Uterus (tissue), 4 donors: ENCODE measurements around the gene TPR. TPM values are rescaled to one million over a fixed set of nuclear protein-coding genes. Genes with fewer than 3 reads are reported as not detected.

Experiments
- DNase-seq, 2 donors: peaks; one replicate each; pipeline ENCODE4 v3.0.0-alpha.2; 2019 to 2020
- H3K27ac ChIP-seq, 2 donors: fragments of 200-600 bp; sonication (generic); 1 replicate in 1 of 2; 2 replicates in 1 of 2; pipeline ENCODE4 v1.5.1; 2016 to 2018
- H3K27me3 ChIP-seq, 2 donors: fragments of 200-600 bp; sonication (generic); one replicate each; pipeline ENCODE4 v1.5.1; 2018 to 2019; ENCODE audit warnings: control low read depth in 1 of 2
- H3K36me3 ChIP-seq, 2 donors: fragments of 200-600 bp; sonication (generic); one replicate each; pipeline ENCODE4 v1.5.1; 2019; ENCODE audit warnings: control low read depth in 1 of 2
- H3K4me1 ChIP-seq, 2 donors: fragments of 200-600 bp; sonication (generic); one replicate each; pipeline ENCODE4 v1.5.1; 2018 to 2019; ENCODE audit warnings: control low read depth in 1 of 2
- H3K4me3 ChIP-seq, 2 donors: fragments of 200-600 bp; sonication (generic); 1 replicate in 1 of 2; 2 replicates in 1 of 2; pipeline ENCODE4 v1.5.1; 2018 to 2019; ENCODE audit warnings: mild to moderate bottlenecking in 1 of 2
- H3K9me3 ChIP-seq, 2 donors: fragments of 200-600 bp; sonication (generic); one replicate each; pipeline ENCODE4 v1.5.1; 2019; ENCODE audit warnings: control low read depth in 1 of 2
- CTCF ChIP-seq, 4 experiments: fragments of 200-600 bp in 2 of 4; fragments of 450-650 bp in 2 of 4; sonication (generic) in 2 of 4; IDR thresholded peaks; one replicate each; pipeline ENCODE4 v1.5.1; 2016 to 2019; ENCODE audit warnings: antibody characterized with exemption in 4 of 4, mild to moderate bottlenecking in 2 of 4, moderate library complexity in 1 of 4
- POLR2A ChIP-seq, 2 donors: fragments of 450-650 bp; IDR thresholded peaks; one replicate each; pipeline ENCODE4 v1.6.1; 2016; ENCODE audit warnings: antibody characterized with exemption in 2 of 2, mild to moderate bottlenecking in 1 of 2, moderate library complexity in 1 of 2
- intact Hi-C: fragments of 100-400 bp; cut with DNase I; formaldehyde crosslinking; loops from one replicate; pipeline ENCODE4 v1.15.1; 2023; ENCODE audit warnings: low total_unique reads
- total RNA-seq, 4 donors: library from RNA; depleted of rRNA in 3 of 4; stranded (reverse); fragments of >200 nt in 3 of 4; gene quantifications; one replicate each; pipeline versions ENCODE4 v1.1.0 to v1.2.4, GENCODE V29; 2014 to 2023
- donor health status: DM: yes; HTN: yes; CAD: no.

TPR gene
- total RNA-seq, 4 donors from 2014 or later: 33.8 to 165 (median 83.1) TPM

DNA sequence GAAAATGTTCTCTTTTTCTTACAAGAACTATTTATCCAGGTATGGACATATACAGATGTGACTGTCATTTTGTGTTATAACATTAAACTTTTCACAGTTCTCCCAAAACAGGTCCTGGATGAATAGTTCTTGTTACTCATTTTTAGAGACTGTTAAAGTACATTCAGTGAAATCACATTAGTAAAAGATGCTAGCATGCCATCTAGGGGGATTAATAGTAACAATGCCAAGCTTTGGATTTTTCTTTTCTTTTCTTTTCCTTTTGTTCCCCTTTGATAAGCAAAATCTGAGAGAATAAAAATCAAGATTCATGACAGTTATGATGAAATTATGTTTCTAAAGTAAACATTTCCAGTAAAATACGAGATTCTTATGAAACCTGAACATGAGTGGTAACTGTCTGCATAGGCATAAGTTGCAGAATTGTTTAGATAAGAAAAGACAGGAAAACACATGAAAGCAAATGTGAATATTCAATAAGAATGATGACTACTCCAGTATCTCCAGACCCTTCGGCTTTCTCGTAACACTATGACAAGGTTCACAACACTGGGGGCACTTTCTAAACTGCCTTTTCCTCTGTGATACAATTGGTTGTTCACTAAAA is 77.5 kb downstream of the TPR start:
- H3K27ac ChIP-seq: no peak overlapping the region
- TF ChIP-seq CTCF (IDR thresholded peaks at IDR 0.05) (no peak), POLR2A (IDR thresholded peaks at IDR 0.05) (no peak)
- intact Hi-C loops: no loop called here
- no peaks in the 10 kb centered on the region for H3K9me3 ChIP-seq
- no peak overlapping the region for H3K4me3 ChIP-seq
- no peaks in the 10 kb centered on the region for H3K4me1 ChIP-seq
- H3K36me3 ChIP-seq: no peaks in the 10 kb centered on the region
- DNase-seq: no peak
- H3K27me3 ChIP-seq: no peaks in the 10 kb centered on the region

DNA sequence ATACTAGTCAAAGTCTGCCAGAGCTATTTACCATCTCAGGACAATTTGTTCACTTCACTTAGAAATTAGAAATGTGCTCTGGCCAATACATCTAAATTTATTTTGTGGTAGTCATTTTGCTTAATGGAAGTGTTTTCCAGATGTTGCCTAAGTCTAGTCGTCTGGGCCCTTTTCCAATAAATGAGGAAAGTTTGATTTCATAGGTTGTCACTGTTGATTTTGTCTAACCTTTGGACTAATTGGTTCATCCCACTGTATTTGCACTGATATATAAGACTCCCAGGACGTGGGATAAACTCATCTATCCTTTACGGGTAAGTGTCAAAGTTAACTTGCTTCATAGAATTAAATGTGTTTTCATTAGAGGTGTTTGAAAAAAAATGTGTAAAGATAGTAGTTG is 79.1 kb downstream of the TPR start, which contains the start of gene PRG4:
PRG4 (plus strand) TSS at position 300 of the 400 bp plus-strand sequence.
- H3K9me3 ChIP-seq: no peaks in the 10 kb centered on the region
- no peak for DNase-seq
- H3K27me3 ChIP-seq: no peaks in the 10 kb centered on the region
- H3K4me3 ChIP-seq: no peak within 1 kb of the TSS
- intact Hi-C loops: no loop called here
- H3K4me1 ChIP-seq: no peaks in the 10 kb centered on the region
- no peak for TF ChIP-seq CTCF (IDR thresholded peaks at IDR 0.05)
- no peak for TF ChIP-seq POLR2A (IDR thresholded peaks at IDR 0.05)
- no peaks in the 10 kb centered on the region for H3K36me3 ChIP-seq
- no peak within 1 kb of the TSS for H3K27ac ChIP-seq

- TF ChIP-seq POLR2A (IDR thresholded peaks at IDR 0.05): no peak
- no peak for TF ChIP-seq CTCF (IDR thresholded peaks at IDR 0.05)
- Histone ChIP-seq H3K36me3 (no peaks in the 10 kb centered on the region), H3K9me3 (no peaks in the 10 kb centered on the region), H3K27me3 (no peaks in the 10 kb centered on the region), H3K27ac (no peak overlapping the region), H3K4me1 (no peaks in the 10 kb centered on the region), H3K4me3 (no peak overlapping the region)
- intact Hi-C loops: no loop called here
- DNase-seq: no peak
These were observed 82.2 kb downstream of the TPR start for GRCh38 chr1:186292875-186293274.

GRCh38 chr1:186291271-186291670 is 83.8 kb downstream of the TPR start:
- DNase-seq: no peak
- intact Hi-C loops: no loop called here
- TF ChIP-seq CTCF (IDR thresholded peaks at IDR 0.05) (no peak), POLR2A (IDR thresholded peaks at IDR 0.05) (no peak)
- Histone ChIP-seq H3K27ac (no peak overlapping the region), H3K36me3 (no peaks in the 10 kb centered on the region), H3K4me1 (no peaks in the 10 kb centered on the region), H3K4me3 (no peak overlapping the region), H3K27me3 (no peaks in the 10 kb centered on the region), H3K9me3 (no peaks in the 10 kb centered on the region)

DNA sequence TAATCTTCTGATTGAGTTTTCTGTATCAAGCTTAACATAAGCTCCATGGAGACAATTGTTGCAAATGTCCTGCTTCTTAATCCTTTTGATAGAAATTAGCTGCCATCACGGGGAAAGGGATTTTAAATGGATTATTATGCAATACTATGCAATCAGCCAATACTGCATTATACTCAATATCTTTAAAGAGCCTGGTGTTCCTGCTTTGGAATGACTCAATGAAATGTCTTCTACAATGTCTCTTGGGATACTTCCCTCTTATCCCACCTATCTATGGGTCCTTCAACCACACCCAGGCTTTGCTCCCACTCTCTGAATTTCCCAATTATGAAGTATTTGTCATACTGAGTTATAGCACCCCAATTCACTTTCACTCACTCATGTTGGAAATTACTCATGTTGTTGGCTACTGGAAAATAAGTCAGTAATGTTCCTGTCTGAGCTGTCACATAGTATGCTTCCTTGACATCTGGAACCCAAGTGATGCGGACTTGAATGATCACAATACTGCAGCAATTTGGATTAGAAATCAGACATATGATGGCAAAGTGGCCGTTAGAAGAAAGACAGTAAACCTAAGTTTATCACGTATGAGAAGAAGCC is 85.0 kb downstream of the TPR start:
- Histone ChIP-seq H3K27me3 (no peaks in the 10 kb centered on the region), H3K4me1 (no peaks in the 10 kb centered on the region), H3K9me3 (no peaks in the 10 kb centered on the region), H3K27ac (no peak overlapping the region), H3K4me3 (no peak overlapping the region), H3K36me3 (no peaks in the 10 kb centered on the region)
- DNase-seq: no peak
- TF ChIP-seq POLR2A (IDR thresholded peaks at IDR 0.05) (no peak), CTCF (IDR thresholded peaks at IDR 0.05) (no peak)
- intact Hi-C loops: no loop called here
